DMS153 treated with DMSO at 0.1 percent for 48 hours (cell line): ENCODE data around the gene CD200R1L.

Experiments
- DNase-seq: peaks from one replicate; lab custom pipeline; 2025; ENCODE audit not compliant: unreplicated experiment; lab: John Stamatoyannopoulos, UW

Gene CD200R1L

GRCh38 chr3:112793326-112794081 is 53.2 kb downstream of the CD200R1L start:
- DNase-seq: no peak

GRCh38 chr3:112791736-112792135 is 54.9 kb downstream of the CD200R1L start:
- no peak for DNase-seq

DNA sequence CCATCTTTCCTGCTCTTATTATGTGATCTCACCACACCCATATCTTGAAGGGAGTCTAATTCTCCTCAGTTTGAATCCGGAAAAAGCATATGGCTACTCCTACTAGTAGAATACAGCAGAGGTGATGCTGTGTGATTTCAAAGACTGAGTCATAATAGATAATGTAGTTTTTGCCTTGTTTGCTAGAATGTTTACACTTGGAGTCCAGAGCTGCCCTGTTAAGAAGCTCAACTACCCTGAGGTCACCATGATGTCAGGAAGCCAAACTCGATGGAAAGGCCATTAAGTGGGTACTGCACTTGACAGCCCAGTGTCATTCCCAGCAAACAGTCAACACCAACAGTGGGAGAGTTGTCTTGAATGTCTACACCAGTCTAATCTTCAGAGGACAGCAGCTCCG is 56.9 kb downstream of the CD200R1L start:
- DNase-seq: no peak

DNA sequence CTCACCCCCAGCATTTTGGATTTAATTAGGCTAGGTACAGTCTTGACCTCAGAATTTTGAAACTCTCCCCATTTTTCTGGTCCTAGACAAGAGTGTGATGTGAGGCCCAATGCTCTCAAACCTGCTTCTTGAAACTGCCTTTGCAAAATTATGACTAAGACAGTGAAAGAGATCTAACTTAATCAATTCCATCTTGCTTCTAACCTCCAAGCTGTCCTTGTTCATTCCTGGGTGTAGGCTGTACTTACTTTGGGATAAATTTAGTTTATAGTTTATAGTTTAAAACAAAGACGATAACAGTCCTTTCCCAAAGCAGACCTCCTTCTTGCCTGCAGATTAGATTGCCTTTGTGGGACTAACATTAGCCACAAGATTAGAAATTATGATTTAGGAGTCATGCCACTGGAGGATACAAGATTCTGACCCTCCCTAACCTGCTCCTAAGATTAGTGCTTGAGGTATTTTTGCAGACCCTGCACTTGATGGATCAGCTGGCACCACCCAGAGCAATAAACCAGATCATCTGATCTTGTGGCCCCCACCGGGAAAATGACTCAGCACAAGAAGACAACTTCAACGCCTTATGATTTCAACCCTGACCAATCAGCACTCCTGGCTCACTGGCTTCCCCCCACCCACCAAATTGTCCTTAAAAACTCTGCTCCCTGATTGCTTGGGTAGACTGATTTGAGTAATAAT is 59.6 kb downstream of the CD200R1L start:
- no peak for DNase-seq

DNA sequence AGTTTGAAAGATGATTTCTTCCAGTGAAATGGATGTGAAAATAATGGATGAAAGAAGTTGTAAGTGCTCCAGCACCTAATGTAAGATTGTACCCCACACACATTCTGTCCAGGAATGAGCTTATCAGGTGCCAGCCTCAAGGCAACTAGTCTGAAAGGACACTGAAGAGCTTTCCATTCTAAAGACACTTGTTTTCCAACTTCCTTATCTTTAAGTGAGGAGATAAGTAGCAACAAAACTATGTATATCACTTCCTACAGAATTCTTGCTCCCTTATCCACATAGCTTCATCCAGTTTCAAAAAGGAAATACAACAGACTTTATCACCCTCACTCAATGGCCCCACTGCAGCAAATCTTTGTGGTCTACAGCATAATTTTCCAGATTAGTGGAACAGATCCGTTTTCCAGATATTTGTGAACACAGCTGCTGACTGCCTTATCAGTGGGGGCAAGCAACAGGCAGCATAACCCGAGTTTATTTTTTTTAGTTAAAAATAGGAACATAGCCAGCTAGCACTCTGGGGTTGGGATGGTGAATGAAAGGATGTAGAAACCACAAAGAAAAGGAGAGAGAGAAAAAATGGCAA is 60.6 kb downstream of the CD200R1L start:
- DNase-seq: no peak

- no peak for DNase-seq
Measured at GRCh38 chr3:112785321-112786001, 61.2 kb downstream of the CD200R1L start.

- DNase-seq: no peak
Measured at GRCh38 chr3:112782491-112782890, 64.2 kb downstream of the CD200R1L start.

DNA sequence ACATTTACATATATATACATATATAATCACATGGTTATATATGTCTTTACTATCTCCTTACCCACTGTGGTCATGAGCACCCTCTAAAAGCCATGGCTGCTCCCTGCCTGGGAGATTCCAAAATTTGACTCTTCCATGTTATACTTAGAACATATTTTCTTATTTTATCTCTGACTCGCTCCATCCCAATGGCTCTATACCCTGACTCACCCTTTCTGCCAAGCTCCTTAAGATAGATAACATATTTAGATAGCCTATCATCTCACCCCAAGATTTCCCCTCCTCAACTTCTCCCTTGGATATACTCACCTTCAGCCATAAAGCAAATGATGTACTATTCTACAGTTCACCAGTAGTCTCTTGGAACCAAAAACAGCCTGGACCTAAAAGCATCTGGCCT is 65.1 kb downstream of the CD200R1L start:
- DNase-seq: no peak

GRCh38 chr3:112779558-112780480 is 66.8 kb downstream of the CD200R1L start:
- DNase-seq: no peak

- no peak for DNase-seq
Measured at GRCh38 chr3:112779011-112779410, 67.7 kb downstream of the CD200R1L start.

GRCh38 chr3:112778353-112778948 is 68.2 kb downstream of the CD200R1L start:
- DNase-seq: no peak

DNA sequence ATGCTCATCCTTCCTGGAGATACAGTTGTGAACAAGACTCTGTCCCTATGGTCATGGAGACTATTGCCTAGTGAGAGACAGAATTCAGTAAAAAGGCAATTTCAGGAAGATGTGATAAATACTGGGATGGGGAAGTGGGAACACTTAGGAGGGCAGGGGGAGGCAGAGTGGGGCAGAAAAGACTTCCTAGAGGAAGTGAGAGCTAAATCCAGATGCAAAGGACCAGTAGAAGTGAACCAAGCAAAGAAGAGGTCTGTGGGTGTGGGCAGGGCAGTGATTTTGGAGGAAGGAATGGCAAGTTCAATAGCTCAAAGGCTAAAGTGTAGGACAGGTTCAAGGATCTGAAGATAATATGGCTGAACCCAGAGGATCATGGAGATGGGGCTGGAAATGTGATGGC is 68.9 kb downstream of the CD200R1L start:
- DNase-seq: no peak

GRCh38 chr3:112776836-112777235 is 69.8 kb downstream of the CD200R1L start:
- no peak for DNase-seq

GRCh38 chr3:112776000-112776399 is 70.7 kb downstream of the CD200R1L start:
- DNase-seq: no peak

- DNase-seq: no peak
Measured at GRCh38 chr3:112775011-112775742, 71.5 kb downstream of the CD200R1L start.

DNA sequence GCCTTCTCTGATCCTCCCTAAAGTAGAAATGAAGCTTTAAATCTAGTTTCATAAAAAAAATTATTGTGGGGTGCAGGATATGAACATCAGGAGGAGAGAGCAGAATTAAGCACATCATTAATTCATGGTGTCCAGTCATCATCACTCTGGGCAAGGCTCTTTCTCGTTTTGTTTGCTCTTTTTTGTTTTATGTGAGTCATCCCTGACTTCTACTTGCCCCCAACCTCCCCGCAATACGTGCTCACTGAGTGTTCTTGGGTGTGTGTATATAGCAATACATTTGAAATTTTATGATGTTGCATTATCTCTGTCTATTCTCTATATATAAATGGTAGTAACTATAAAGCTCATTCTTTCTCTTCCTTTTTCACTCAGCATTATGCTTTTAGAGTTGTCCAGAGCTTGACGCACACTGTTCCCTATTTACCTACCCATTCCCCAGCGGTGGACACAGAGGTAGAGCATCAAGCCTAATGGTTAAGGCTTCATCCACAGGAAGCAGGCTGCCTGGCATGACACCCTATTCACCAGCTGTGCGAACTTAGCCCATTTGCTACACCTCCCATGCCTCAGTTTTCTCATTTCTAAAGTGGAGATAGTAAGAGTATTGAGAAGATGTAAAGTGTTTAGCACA is 72.3 kb downstream of the CD200R1L start:
- DNase-seq: no peak

DNA sequence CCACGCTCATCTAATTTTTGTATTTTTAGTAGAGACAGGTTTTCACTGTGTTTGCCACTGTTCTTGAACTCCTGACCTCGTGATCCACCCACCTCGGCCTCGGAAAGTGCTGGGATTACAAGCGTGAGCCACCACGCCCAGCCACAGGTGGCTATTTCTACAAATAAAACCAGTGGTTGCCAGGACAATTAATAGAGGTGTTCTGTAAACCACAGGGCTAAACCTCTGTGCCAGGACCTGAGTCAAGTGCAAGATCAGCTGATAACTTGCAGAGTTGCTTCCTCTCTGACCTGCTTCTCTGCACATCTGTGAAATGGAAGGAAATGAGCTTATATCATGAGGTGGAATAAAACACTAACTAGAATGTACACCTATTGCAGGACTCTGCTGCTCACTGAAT is 72.8 kb downstream of the CD200R1L start:
- DNase-seq: no peak

GRCh38 chr3:112770951-112771350 is 75.7 kb downstream of the CD200R1L start:
- DNase-seq: no peak

GRCh38 chr3:112770032-112770626 is 76.5 kb downstream of the CD200R1L start:
- no peak for DNase-seq
